ENCODE measurements around the gene MRI1.

DNA sequence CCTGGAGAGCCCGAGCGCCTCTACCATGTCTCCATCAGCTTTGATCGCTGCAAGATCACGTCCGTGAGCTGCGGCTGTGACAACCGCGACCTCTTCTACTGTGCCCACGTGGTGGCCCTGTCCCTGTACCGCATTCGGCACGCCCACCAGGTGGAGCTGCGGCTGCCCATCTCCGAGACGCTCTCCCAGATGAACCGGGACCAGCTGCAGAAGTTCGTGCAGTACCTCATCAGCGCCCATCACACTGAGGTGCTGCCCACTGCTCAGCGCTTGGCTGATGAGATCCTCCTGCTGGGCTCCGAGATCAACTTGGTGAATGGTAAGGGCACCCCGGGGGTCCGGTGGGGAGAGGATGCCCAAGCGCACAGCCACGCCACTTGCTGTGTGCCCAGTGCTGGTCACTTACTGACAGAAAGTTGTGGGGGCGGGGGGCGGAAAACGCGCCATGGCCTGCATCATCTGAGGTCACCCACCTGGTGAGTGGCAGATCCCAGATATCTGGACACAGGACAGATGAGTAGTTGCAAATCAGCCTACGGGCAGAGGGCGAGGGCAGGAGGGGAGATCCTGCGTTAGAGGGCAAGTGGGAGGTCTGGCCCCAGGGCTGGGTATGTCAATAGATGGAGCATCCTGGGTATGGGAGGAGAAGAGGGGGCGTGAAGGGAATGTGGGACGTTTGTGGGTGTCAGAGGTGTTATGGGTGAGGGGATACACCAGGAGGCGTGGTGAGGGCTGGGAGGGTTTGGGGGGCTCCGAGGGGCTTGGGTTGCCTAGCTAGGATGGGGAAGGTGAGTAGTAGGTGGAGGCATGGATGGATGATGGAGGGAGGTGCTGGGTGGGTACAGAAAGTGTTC is 40.7 kb downstream of the MRI1 start:
- TF ChIP-seq, protein P1, sequence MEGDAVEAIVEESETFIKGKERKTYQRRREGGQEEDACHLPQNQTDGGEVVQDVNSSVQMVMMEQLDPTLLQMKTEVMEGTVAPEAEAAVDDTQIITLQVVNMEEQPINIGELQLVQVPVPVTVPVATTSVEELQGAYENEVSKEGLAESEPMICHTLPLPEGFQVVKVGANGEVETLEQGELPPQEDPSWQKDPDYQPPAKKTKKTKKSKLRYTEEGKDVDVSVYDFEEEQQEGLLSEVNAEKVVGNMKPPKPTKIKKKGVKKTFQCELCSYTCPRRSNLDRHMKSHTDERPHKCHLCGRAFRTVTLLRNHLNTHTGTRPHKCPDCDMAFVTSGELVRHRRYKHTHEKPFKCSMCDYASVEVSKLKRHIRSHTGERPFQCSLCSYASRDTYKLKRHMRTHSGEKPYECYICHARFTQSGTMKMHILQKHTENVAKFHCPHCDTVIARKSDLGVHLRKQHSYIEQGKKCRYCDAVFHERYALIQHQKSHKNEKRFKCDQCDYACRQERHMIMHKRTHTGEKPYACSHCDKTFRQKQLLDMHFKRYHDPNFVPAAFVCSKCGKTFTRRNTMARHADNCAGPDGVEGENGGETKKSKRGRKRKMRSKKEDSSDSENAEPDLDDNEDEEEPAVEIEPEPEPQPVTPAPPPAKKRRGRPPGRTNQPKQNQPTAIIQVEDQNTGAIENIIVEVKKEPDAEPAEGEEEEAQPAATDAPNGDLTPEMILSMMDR (IDR thresholded peaks at IDR 0.05), result peak in 3 of 6 experiments; percentile 8 to 19 (median 16)
- no peak for TF ChIP-seq POLR2A (IDR thresholded peaks at IDR 0.05)

Measured in esophagus squamous epithelium (tissue), 4 donors.